Neural cell (in vitro differentiated cells): ENCODE results near the gene HS3ST3B1.

ENCODE experiments used
- EP300 ChIP-seq: fragments of 450-650 bp; conservative IDR thresholded peaks from 2 replicates; pipeline ENCODE4 v1.6.1; 2014; ENCODE audit warnings: antibody characterized with exemption, mild to moderate bottlenecking, moderate library complexity; ENCODE audit not compliant: poor library complexity, severe bottlenecking
- EZH2 ChIP-seq: fragments of 200-600, 300-800 bp; shearing (Covaris generic), sonication (generic); IDR thresholded peaks from 2 replicates; pipeline ENCODE4 v1.6.1; 2014; ENCODE audit warnings: antibody characterized with exemption, low read length, borderline replicate concordance, mild to moderate bottlenecking; ENCODE audit not compliant: insufficient read depth, poor library complexity, severe bottlenecking
- POLR2AphosphoS5 ChIP-seq: IDR thresholded peaks from 2 replicates; pipeline ENCODE4 v1.6.1; 2012
- RAD21 ChIP-seq: fragments of 450-650 bp; conservative IDR thresholded peaks from 2 replicates; pipeline ENCODE4 v1.6.1; 2014; ENCODE audit warnings: antibody characterized with exemption, mild to moderate bottlenecking, moderate library complexity
- TF ChIP-seq, protein P1 (sequence below): fragments of 450-650 bp; IDR thresholded peaks from 2 replicates; pipeline ENCODE4 v1.5.1; 2014; ENCODE audit warnings: antibody characterized with exemption, mild to moderate bottlenecking, moderate library complexity; ENCODE audit not compliant: poor library complexity, severe bottlenecking
- TF ChIP-seq, protein P2 (sequence below): IDR thresholded peaks from 2 replicates; pipeline ENCODE4 v1.6.1; 2012; ENCODE audit warnings: borderline replicate concordance

DNA sequence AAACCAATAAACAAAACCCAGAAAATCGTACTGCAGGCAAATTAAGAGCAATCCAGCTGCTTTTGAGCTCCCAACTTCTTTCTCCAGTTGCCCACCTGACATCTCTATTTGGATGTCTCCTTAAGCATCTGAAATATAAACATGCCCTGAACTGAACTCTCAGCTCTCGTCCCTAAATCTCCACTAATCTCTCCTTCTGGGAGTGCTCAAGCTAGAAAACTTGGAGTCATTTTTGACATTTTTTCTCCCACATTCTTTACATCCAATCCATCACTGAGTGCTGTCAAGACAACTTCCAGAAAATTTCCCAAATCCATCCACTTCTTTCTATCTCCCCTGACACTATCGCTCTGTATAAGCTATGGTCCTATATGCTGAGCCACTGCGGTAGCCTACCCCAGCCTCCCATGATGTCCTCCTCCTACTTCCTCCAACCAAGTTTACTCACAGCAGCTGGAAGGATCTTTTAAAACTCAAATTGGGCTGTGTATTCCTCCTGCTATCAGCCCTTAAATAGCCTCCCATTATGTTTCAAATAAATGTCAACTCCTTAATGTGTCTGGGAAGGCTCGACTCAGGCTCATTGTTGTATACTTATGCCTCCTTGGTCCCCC, 53.1 kb downstream of the HS3ST3B1 start:
- TF ChIP-seq, protein P1, sequence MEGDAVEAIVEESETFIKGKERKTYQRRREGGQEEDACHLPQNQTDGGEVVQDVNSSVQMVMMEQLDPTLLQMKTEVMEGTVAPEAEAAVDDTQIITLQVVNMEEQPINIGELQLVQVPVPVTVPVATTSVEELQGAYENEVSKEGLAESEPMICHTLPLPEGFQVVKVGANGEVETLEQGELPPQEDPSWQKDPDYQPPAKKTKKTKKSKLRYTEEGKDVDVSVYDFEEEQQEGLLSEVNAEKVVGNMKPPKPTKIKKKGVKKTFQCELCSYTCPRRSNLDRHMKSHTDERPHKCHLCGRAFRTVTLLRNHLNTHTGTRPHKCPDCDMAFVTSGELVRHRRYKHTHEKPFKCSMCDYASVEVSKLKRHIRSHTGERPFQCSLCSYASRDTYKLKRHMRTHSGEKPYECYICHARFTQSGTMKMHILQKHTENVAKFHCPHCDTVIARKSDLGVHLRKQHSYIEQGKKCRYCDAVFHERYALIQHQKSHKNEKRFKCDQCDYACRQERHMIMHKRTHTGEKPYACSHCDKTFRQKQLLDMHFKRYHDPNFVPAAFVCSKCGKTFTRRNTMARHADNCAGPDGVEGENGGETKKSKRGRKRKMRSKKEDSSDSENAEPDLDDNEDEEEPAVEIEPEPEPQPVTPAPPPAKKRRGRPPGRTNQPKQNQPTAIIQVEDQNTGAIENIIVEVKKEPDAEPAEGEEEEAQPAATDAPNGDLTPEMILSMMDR: no peak
- TF ChIP-seq EZH2: no peak
- no peak for TF ChIP-seq RAD21
- TF ChIP-seq, protein P2, sequence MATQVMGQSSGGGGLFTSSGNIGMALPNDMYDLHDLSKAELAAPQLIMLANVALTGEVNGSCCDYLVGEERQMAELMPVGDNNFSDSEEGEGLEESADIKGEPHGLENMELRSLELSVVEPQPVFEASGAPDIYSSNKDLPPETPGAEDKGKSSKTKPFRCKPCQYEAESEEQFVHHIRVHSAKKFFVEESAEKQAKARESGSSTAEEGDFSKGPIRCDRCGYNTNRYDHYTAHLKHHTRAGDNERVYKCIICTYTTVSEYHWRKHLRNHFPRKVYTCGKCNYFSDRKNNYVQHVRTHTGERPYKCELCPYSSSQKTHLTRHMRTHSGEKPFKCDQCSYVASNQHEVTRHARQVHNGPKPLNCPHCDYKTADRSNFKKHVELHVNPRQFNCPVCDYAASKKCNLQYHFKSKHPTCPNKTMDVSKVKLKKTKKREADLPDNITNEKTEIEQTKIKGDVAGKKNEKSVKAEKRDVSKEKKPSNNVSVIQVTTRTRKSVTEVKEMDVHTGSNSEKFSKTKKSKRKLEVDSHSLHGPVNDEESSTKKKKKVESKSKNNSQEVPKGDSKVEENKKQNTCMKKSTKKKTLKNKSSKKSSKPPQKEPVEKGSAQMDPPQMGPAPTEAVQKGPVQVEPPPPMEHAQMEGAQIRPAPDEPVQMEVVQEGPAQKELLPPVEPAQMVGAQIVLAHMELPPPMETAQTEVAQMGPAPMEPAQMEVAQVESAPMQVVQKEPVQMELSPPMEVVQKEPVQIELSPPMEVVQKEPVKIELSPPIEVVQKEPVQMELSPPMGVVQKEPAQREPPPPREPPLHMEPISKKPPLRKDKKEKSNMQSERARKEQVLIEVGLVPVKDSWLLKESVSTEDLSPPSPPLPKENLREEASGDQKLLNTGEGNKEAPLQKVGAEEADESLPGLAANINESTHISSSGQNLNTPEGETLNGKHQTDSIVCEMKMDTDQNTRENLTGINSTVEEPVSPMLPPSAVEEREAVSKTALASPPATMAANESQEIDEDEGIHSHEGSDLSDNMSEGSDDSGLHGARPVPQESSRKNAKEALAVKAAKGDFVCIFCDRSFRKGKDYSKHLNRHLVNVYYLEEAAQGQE: no peak
- TF ChIP-seq POLR2AphosphoS5: no peak
- TF ChIP-seq EP300: no peak
